ENCODE results near the gene ATAD2B.

- TF ChIP-seq SP1 (IDR thresholded peaks at IDR 0.05) (no peak), CTCF (IDR thresholded peaks at IDR 0.05; ENCODE audit: low read depth, low read length, missing input control) (no peak), REST (IDR thresholded peaks at IDR 0.05) (no peak), GABPA (IDR thresholded peaks at IDR 0.05 in 1 of 2, conservative IDR thresholded peaks at IDR 0.05 in 1 of 2) (no peak), ZBTB33 (IDR thresholded peaks at IDR 0.05) (no peak), MAX (IDR thresholded peaks at IDR 0.05) (no peak), RXRA (IDR thresholded peaks at IDR 0.05) (no peak), HNF4A (conservative IDR thresholded peaks at IDR 0.05) (no peak), EGR1 (IDR thresholded peaks at IDR 0.05; ENCODE audit: low read depth in 2 of 2) (no peak), TAF1 (conservative IDR thresholded peaks at IDR 0.05) (no peak), FOXA1 (IDR thresholded peaks at IDR 0.05) (no peak)
- TF ChIP-seq, protein P1, sequence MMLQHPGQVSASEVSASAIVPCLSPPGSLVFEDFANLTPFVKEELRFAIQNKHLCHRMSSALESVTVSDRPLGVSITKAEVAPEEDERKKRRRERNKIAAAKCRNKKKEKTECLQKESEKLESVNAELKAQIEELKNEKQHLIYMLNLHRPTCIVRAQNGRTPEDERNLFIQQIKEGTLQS (IDR thresholded peaks at IDR 0.05), result no peak
Observed at GRCh38 chr2:23762141-23762540, 164.8 kb downstream of the ATAD2B start.
